Epithelial cell of proximal tubule (primary cell): ENCODE results near the gene MKS1. TPM values are rescaled to one million over a fixed set of nuclear protein-coding genes. Genes with fewer than 3 reads are reported as not detected.

Experiments used
- DNase-seq: peaks from one replicate; pipeline ENCODE4 v3.0.0-alpha.2; 2011; ENCODE audit warnings: low read depth
- H3K4me3 ChIP-seq: 2 replicates; pipeline ENCODE4 v1.5.1; 2011; ENCODE audit warnings: low read depth, mild to moderate bottlenecking, low read length
- CTCF ChIP-seq: conservative IDR thresholded peaks from 2 replicates; pipeline ENCODE4 v1.5.1; 2012; ENCODE audit warnings: low read depth, mild to moderate bottlenecking, low read length
- total RNA-seq: library from RNA; depleted of rRNA; stranded (reverse); fragments of >200 nt; gene quantifications from 2 replicates; pipeline ENCODE4 v1.2.3, GENCODE V29; 2015

The MKS1 gene
- total RNA-seq, 1 donor from 2014 or later = 16.1 TPM

- TF ChIP-seq CTCF = peak; percentile 69
- DNase-seq = no peak
- H3K4me3 ChIP-seq = no peak overlapping the region
Observed at GRCh38 chr17:58172369-58173071, 46.5 kb downstream of the MKS1 start.

GRCh38 chr17:58170622-58171021 is 48.4 kb downstream of the MKS1 start:
- H3K4me3 ChIP-seq = no peak overlapping the region
- DNase-seq = no peak
- no peak for TF ChIP-seq CTCF

GRCh38 chr17:58166682-58167081 is 52.4 kb downstream of the MKS1 start, which contains the start of gene OR4D2:
OR4D2 (plus strand) TSS chr17:58166982; CDS start chr17:58169656, 2,674 bp downstream.
- no peak for DNase-seq
- H3K4me3 ChIP-seq = no peak within 1 kb of the TSS
- TF ChIP-seq CTCF = no peak

- no peak overlapping the region for H3K4me3 ChIP-seq
- no peak for TF ChIP-seq CTCF
- DNase-seq = no peak
Observed at GRCh38 chr17:58165981-58166380, 53.1 kb downstream of the MKS1 start.

DNA sequence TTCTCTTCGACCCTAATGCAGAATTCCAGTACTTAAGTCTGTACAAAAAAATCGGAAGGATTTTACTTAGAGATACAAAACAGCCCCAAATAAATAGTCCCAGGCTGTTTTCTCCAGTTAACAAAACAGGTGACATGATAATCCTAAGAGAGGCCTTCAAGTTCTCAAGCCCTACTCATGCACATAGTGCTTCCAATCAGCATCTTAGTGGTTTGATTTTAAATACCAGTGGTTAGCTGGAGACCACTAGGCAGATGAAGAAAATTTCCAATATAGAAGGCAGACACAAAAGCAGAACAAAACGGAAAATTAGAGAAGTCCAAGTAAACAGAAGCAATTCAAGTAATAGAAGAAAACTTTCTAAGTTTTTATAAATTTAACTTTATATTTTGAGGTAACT is 57.5 kb downstream of the MKS1 start:
- no peak overlapping the region for H3K4me3 ChIP-seq
- no peak for DNase-seq
- no peak for TF ChIP-seq CTCF

DNA sequence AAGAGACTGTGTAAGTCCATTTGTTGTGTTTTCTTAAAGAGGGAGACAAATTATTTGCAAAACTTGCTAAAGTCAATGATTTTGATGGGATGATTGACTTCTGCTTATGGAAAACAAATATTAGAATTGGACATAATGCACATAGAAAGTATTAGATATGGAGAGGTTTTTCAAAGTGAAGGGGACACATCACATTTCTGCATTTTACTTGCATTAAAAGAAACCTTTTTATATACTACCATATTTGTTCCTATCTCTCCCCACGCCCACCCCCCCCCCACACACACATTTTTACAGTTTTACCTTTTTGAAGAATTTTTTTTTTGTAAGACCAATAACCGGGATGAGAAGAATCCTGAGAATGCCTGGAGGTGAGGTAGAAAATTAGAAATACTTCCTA is 60.9 kb downstream of the MKS1 start:
- TF ChIP-seq CTCF = no peak
- no peak overlapping the region for H3K4me3 ChIP-seq
- no peak for DNase-seq
